ENCODE data around the gene LBR.

DNA sequence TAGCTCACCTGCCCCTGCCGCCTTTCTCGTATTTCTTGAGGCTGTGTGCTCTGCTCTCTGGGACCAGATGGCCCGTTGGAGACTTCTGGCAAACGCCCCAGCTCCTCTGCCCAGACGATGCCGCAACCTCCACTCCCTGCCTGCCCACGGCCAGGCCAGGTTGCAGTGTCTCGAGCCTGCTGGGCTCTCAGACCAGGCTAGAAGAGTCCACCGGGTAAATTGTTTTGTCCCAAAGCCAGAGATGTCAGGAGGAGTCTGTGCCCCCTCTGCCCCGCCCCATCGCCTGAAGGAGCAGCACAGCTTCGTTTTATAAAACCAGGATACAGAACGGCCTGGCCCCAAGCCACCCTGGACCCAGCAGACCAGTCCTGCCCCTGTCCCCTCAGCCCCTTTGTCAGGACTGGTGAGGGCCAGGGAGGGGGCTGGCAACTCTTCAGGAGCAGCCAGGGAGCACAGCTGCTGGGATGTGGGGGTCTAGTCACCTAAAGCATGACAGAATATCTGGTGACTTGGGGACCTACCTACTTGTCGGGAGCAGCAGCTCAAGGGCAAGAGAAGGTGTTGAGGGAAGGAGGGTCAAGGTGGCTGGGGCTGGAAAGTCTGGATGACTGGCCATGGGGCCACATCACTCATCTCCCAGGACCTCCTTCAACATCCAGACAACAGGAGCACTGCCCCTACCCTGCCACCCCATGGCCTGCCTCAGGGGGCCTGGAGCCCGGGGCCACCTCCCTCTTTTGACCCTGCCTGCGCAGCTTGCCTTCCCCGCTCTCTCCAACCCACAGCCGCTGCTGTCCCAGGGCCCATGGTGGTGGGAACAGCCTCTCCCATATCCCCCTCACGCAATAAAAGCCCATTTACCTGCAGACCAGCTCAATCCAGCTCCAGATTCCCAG, 33.9 kb upstream of the LBR start:
- TF ChIP-seq CTCF (IDR thresholded peaks at IDR 0.05) (no peak), POLR2A (IDR thresholded peaks at IDR 0.05) (no peak)

All from thyroid gland (tissue), 4 donors.